SK-N-DZ (cell line): ENCODE measurements around the gene OBSL1.

Source experiments
- DNase-seq: peaks from one replicate; pipeline ENCODE4 v3.0.0-alpha.2; 2015; ENCODE audit warnings: low spot score

The OBSL1 gene

GRCh38 chr2:219552382-219553167 is 18.8 kb downstream of the OBSL1 start:
- DNase-seq: peak; percentile 84

DNA sequence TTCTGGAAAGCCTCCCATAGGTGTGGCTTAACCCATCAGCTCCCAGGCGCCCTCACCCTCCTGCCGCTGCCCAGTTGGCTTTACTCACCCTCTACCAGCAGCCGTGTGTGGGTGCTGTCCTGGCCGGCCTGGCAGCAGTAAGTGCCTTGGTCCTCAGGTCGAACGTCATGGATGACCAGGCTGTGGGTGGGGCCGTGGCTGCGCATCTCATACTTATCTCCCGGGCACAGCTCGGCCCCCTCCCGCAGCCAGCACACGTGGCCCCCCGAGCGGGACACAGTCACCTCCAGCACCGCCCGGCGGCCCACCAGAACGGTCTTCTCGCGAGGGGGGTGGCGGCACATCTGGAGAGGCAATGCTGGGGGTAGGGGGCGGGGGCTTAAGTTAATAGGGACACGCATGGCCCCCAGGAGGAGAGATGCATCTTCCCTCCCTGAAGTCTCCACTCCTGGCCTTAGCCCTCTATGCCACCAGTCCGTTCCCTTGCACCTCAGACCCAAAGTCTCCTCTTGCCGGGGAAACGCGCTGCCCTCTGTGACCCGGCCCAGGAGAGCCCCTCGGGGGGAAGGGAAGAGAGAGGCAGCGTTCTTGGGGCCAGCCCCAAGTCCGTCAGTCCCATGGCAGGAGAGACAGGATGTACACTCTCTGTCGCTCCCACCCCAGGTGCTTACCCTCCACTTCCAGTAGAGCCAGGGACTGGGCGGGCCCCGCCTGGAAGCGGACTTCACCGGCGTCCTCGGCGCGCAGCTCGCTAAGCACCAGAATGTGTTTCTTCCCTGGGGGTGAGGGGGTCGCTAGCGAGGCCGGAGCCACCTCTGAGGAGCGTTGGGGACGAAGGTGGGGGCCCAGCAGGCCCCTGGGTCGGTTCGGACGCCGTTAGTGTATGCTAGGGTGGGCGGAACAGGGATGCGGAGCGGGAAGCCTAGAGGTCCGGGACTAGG is 19.6 kb downstream of the OBSL1 start:
- DNase-seq: peak; percentile 50

GRCh38 chr2:219549619-219550018 is 21.7 kb downstream of the OBSL1 start:
- DNase-seq: no peak

GRCh38 chr2:219548990-219549389 is 22.3 kb downstream of the OBSL1 start:
- no peak for DNase-seq

- no peak for DNase-seq
Measured at GRCh38 chr2:219547621-219548020, 23.7 kb downstream of the OBSL1 start.

GRCh38 chr2:219545943-219546352 is 25.4 kb downstream of the OBSL1 start:
- no peak for DNase-seq

- no peak for DNase-seq
Measured at GRCh38 chr2:219545295-219545942, 25.9 kb downstream of the OBSL1 start.

GRCh38 chr2:219544567-219544966 is 26.8 kb downstream of the OBSL1 start:
- DNase-seq: no peak

- peak; percentile 99 for DNase-seq
Measured at GRCh38 chr2:219543596-219544358, 27.6 kb downstream of the OBSL1 start, which contains the start of the genes CHPF and TMEM198. Gene CHPF (minus strand): TSS chr2:219543809. CDS start chr2:219543538, 271 bp downstream. Gene TMEM198 (plus strand): TSS chr2:219544028. CDS start chr2:219544728, 700 bp downstream.

- DNase-seq: no peak
Measured at GRCh38 chr2:219542931-219543595, 28.3 kb downstream of the OBSL1 start.

DNA sequence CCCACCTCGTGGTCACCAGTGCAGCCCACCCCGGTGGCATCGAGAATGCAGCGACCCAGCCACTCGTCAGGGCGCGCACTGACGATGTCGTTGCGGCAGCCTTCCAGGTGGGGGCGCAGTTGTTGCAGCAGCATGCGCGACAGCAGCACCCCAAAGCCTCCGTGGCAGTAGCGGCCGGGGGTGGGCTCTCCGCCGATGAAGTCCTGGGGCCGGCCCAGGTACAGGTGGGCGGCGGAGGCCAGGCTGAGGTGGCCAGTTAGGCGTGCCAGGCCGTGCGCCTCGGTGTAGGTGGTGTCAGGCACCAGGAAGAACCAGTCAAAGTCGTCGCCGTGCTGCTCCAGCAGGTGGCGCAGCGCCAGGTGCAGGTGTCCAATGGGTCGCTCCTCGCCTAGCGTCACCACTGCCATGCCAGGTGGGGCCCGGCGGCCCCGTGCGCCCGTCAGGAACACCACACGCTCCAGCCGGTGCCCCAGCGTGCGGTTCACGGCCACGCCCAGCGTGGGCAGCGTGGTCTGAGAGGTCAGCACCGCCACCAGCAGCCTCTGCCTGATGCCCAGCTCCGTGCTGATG is 29.6 kb downstream of the OBSL1 start:
- DNase-seq: peak; percentile 82

GRCh38 chr2:219540784-219541504 is 30.4 kb downstream of the OBSL1 start:
- DNase-seq: no peak

DNA sequence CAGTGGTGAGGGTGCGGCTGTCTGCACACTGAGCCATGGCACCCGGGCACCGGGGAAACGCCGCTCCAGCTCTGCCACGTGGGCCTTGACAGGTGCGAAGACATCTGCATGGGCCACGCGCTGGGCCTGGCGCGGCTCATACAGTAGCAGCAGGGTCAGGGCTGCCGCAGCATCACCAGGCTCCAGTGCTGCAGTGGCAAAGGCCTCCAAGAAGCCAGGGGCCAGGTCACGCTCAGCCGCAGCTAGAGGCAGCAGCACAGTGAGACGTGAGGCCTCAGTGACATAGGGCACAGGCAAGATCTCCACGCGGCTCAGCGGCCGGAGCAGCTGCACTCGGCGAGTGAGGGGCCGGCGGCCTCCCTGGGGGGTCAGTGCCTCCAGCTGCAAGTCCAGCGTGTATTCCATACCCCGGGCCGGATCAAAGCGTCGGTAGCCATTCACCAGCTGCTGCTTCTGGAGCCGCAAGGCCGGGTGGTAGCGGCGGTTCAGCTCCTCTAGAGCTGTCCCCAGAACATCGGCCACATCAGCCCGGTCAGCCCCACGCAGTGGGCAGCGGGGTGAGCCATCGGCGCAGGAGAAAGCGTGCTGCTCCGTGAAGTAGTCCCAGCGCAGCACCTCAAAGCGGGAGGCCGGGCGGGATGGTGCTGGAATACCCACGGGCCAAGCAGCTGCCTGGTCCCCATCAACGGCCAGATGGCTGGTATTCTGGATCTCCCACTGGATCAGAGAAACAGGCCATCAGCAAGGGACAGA is 31.2 kb downstream of the OBSL1 start:
- DNase-seq: no peak

DNA sequence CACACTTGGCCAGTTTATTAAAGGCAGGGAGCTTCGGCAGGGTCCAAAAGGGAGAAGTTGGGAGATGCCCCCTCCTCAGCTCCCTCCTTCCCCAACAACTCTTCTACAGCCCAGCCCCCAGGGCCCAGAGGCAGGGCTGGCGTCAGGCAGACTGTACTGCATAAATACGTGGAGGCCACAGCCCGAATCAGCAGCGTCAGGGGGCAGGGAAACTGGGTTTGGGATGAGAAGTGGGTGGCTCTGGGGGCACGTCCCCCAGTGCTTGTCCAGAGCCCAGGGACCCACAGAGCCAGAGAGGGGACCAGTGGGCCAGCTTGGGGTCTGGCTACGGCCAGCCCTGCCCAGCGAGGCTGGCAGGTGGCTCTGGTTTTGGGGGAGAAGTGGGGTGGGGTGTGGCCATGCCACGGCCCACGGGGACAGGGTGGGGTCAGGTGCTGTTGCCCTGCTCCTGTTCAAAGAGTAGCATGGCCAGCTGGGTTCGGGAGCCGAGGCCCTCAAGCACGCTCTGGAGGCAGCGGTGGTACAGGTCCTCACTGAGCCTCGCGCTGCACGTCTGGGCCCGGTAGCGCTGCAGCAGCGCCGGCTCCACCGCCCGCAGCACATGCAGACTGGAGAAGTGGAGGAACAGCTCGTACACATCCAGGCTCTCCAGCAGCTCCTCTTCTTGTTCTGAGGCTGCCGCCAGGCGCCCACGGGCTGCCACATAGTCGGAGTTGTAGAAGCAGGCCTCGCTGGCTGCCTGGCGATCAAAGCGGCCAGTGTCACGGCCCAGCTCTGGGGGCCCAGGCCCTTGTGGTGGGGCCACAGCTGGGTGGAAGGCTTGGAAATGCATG is 32.2 kb downstream of the OBSL1 start:
- no peak for DNase-seq

- DNase-seq: no peak
Measured at GRCh38 chr2:219538504-219538951, 32.8 kb downstream of the OBSL1 start.

- DNase-seq: no peak
Measured at GRCh38 chr2:219537657-219538488, 33.5 kb downstream of the OBSL1 start.

DNA sequence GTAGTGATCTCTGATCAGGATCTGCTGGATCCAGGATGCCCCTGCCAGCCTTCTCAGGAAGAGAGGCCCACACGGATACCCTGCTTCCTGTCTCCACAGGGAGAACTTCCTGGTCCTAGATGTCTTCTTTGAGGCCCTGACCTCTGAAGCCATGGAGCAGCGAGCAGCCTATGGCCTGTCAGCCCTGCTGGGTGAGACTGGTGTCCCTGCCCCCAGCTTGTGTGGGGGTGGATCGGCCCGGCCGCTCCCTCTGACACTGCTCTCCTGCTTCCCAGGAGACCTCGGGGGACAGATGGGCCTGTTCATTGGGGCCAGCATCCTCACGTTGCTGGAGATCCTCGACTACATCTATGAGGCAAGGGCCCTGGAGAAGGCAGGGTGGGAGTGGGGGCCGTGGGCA is 34.4 kb downstream of the OBSL1 start:
- no peak for DNase-seq
